Ovary (tissue), 9 donors: ENCODE data around the gene MAP3K7CL. TPM values are rescaled to one million over a fixed set of nuclear protein-coding genes. Genes with fewer than 3 reads are reported as not detected.
A peak's percentile ranks its signal among the peaks of the same experiment; 100 is the strongest.

Source experiments
- DNase-seq, 5 donors: peaks; one replicate each; pipeline ENCODE4 v3.0.0-alpha.2; 2019 to 2020
- H3K27ac ChIP-seq, 2 donors: fragments of 200-600 bp; one replicate each; pipeline versions ENCODE4 v1.5.1 to v1.8.0; 2019 to 2022
- H3K27me3 ChIP-seq: fragments of 200-600 bp; one replicate; pipeline ENCODE4 v1.8.0; 2022
- H3K36me3 ChIP-seq: fragments of 200-600 bp; sonication (generic); one replicate; pipeline ENCODE4 v1.5.1; 2019
- H3K4me1 ChIP-seq: one replicate; pipeline ENCODE4 v1.8.1; 2013; ENCODE audit warnings: mild to moderate bottlenecking, moderate library complexity; ENCODE audit not compliant: insufficient read depth
- H3K4me3 ChIP-seq: fragments of 200-600 bp; sonication (generic); one replicate; pipeline ENCODE4 v1.5.1; 2017
- H3K9me3 ChIP-seq, 2 donors: fragments of 200-600 bp in 1 of 2; sonication (generic) in 1 of 2; one replicate each; pipeline versions ENCODE4 v1.5.1 to v1.8.1; 2013 to 2019; ENCODE audit warnings: mild to moderate bottlenecking in 1 of 2, moderate library complexity in 1 of 2
- EP300 ChIP-seq: sonication (generic); formaldehyde crosslinking; IDR thresholded peaks from one replicate; pipeline ENCODE4 v1.6.1; 2017; ENCODE audit warnings: antibody characterized with exemption
- POLR2A ChIP-seq: fragments of 450-650 bp; IDR thresholded peaks from one replicate; pipeline ENCODE4 v1.6.1; 2017; ENCODE audit warnings: antibody characterized with exemption, mild to moderate bottlenecking, moderate library complexity
- WGBS, 3 donors: extraction: QIAGEN DNeasy Blood & Tissue Kit in 1 of 3; methylation state at CpG; one replicate each; pipeline versions ENCODE4 v1.1.5 to v1.1.7; 2013 to 2017; 5-methylcytosine and 5-hydroxymethylcytosine counted together
- intact Hi-C, 4 donors: fragments of 100-400 bp; cut with DNase I; formaldehyde crosslinking; loops; one replicate each; pipeline versions ENCODE4 v1.11.0 to v1.15.1; 2022 to 2023
- polyA plus RNA-seq, 2 donors: library from polyadenylated mRNA; stranded (reverse); fragments of 200-250 nt in 1 of 2; fragments of 350-450 nt in 1 of 2; fragmentation: Illumina TruSeq in 1 of 2; extraction: RNeasy Lipid Tissue Mini Kit (QIAGEN cat#74804) in 1 of 2; gene quantifications; one replicate each; pipeline ENCODE4 v1.2.3, GENCODE V29; 2013 to 2014
- total RNA-seq, 7 donors: library from RNA; depleted of rRNA in 2 of 7; stranded (reverse); fragments of >200 nt in 2 of 7; fragmentation: NEBNext Ultra II Directional in 3 of 7; extraction: Animal tissue kit (Norgen Biotek cat#: 25700) in 3 of 7; gene quantifications; one replicate each; pipeline versions ENCODE4 v1.1.0 to v1.2.4, GENCODE V29; 2016 to 2023
- TF ChIP-seq, protein P1 (sequence below), 3 donors: fragments of 450-650 bp in 2 of 3; fragments of 200-600 bp in 1 of 3; IDR thresholded peaks; one replicate each; pipeline versions ENCODE4 v1.5.1 to v1.8.0; 2016 to 2022; ENCODE audit warnings: antibody characterized with exemption in 3 of 3, mild to moderate bottlenecking in 1 of 3
- donor health status: DM: no; HTN: no; CAD: no; lungs with moderate emphysema.
- donor health status: DM: no; HTN: no; CAD: no.
- donor health status: Bipolar disorder and iron deficiency.
- donor health status: DM: yes; HTN: yes; CAD: no.
- donor health status: DM: no; HTN: no; CAD: no.
- donor health status: DM: yes; HTN: yes; CAD: no.

The MAP3K7CL gene
- total and polyA plus RNA-seq, 9 donors: 3.0 to 18.6 (median 6.7) TPM

DNA sequence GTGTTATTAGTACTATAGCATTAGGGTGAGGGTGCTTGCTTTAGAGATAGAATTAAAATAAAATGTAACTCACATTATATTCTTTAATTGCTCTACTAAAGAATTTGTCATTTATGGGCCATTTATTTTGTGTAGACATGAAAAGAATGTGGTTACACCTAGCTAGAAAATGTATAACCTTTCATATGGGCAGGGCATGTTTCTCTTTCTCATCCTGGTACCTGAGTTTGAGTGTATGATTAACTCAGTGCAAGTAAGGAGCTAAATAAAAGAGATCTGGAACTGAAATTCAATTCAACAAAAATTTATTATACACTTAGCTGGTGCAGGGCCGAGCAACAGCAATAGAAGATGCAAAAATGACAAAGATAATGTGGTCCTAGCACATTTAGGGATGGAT is 47.4 kb downstream of the MAP3K7CL start:
- H3K36me3 ChIP-seq: no peaks in the 10 kb centered on the region
- 94 to 98% (median 97%) methylated on average over 1 of the region's 1 CpG for WGBS, 3 donors
- H3K4me3 ChIP-seq: no peak overlapping the region
- H3K27ac ChIP-seq: no peak overlapping the region
- DNase-seq: no peak
- peaks cover 5% of the 10 kb centered on the region for H3K4me1 ChIP-seq
- TF ChIP-seq POLR2A (no peak), EP300 (no peak)
- TF ChIP-seq, protein P1, sequence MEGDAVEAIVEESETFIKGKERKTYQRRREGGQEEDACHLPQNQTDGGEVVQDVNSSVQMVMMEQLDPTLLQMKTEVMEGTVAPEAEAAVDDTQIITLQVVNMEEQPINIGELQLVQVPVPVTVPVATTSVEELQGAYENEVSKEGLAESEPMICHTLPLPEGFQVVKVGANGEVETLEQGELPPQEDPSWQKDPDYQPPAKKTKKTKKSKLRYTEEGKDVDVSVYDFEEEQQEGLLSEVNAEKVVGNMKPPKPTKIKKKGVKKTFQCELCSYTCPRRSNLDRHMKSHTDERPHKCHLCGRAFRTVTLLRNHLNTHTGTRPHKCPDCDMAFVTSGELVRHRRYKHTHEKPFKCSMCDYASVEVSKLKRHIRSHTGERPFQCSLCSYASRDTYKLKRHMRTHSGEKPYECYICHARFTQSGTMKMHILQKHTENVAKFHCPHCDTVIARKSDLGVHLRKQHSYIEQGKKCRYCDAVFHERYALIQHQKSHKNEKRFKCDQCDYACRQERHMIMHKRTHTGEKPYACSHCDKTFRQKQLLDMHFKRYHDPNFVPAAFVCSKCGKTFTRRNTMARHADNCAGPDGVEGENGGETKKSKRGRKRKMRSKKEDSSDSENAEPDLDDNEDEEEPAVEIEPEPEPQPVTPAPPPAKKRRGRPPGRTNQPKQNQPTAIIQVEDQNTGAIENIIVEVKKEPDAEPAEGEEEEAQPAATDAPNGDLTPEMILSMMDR (IDR thresholded peaks at IDR 0.05): no peak
- intact Hi-C loops: no loop called here
- no peaks in the 10 kb centered on the region for H3K9me3 ChIP-seq
- H3K27me3 ChIP-seq: no peaks in the 10 kb centered on the region

DNA sequence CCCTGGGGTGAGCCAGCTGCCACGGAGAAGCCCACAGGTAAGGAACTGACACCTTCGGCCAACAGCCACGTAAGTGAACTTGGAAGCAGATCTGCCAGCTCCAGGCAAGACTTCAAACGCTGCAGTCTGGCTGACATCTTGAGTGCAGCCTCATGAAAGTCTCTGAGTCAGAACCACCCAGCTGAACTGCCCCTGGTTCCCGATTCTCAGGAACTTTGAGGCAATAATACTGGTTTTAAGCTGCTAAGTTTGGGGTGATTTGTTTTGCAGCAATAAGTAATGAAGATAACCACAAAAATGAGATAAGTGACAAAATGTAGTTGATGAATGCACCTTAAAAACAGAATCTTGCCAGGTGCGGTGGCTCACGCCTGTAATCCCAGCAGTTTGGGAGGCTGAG is 48.5 kb downstream of the MAP3K7CL start:
- WGBS, 3 donors: 90 to 94% (median 91%) methylated on average over 7 of the region's 7 CpGs
- no peak overlapping the region for H3K4me3 ChIP-seq
- H3K9me3 ChIP-seq: no peaks in the 10 kb centered on the region
- intact Hi-C loops: no loop called here
- DNase-seq: no peak
- H3K4me1 ChIP-seq: peaks cover 8% of the 10 kb centered on the region
- TF ChIP-seq POLR2A (no peak), EP300 (no peak)
- TF ChIP-seq, protein P1 (IDR thresholded peaks at IDR 0.05): no peak
- no peaks in the 10 kb centered on the region for H3K36me3 ChIP-seq
- no peaks in the 10 kb centered on the region for H3K27me3 ChIP-seq
- no peak overlapping the region for H3K27ac ChIP-seq

GRCh38 chr21:29179503-29179902 is 49.1 kb downstream of the MAP3K7CL start:
- H3K4me1 ChIP-seq: peaks cover 8% of the 10 kb centered on the region

DNA sequence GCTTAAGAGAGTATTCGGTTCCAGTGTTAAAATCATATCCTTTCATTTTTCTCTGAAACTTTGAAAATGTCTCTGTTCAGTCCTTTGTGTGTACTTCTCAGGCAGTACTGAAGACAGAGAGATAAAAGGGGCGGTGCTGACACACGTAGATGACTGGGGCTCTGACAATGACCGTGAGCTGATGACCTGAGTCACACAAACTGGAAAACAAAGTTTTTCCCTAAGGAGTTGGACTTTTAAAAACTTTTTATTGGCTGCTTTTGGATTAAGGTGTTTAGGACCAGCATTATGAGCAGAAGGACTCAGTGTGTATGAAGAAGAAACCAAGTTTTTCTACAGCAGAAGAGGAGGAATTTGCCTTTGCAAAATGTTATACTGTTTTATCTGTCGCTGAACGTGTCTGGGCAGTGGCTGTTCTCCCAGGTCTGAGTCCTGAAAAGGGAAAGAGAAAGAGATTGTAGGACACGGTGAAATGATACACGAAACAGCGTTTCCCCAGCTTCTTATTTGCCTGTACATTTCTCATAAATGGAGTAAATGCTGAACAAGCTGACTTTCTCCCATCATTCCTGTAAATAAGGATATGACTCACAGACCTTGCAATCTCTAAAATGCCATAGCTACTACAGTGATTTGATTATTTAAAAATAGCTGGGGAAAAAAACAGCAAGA is 51.5 kb downstream of the MAP3K7CL start:
- Histone ChIP-seq H3K4me3 (peak overlapping the region; percentile 31), H3K27me3 (no peaks in the 10 kb centered on the region), H3K4me1 (peaks cover 6% of the 10 kb centered on the region), H3K27ac (peak overlapping the region in 1 of 2 donors; percentile 66), H3K36me3 (no peaks in the 10 kb centered on the region), H3K9me3 (no peaks in the 10 kb centered on the region)
- TF ChIP-seq EP300 (peak; percentile 48), POLR2A (no peak)
- TF ChIP-seq, protein P1 (IDR thresholded peaks at IDR 0.05): no peak
- 3 to 6% (median 4%) methylated on average over 9 of the region's 9 CpGs for WGBS, 3 donors
- peak in 1 of 5 donors; percentile 26 for DNase-seq
- intact Hi-C loops: no loop called here

More at GRCh38 chr21:29179503-29179902, 49.1 kb downstream of the MAP3K7CL start:
- 83 to 89% (median 84%) methylated on average over 1 of the region's 1 CpG for WGBS, 3 donors
- H3K4me3 ChIP-seq: no peak overlapping the region
- no peak overlapping the region for H3K27ac ChIP-seq
- TF ChIP-seq POLR2A: no peak
- TF ChIP-seq, protein P1 (IDR thresholded peaks at IDR 0.05): no peak
- TF ChIP-seq EP300: no peak
- intact Hi-C loops: no loop called here
- H3K36me3 ChIP-seq: no peaks in the 10 kb centered on the region
- H3K9me3 ChIP-seq: no peaks in the 10 kb centered on the region
- no peaks in the 10 kb centered on the region for H3K27me3 ChIP-seq
- no peak for DNase-seq
